Muscle layer of duodenum (tissue), 2 donors: Measurements from ENCODE around the gene AIDA.
"Not testable (repeated sequence)": the region's sequence is repeated elsewhere in the genome, so short reads cannot be mapped to it uniquely, and the experiment has no call there.

Experiments used
- H3K27ac ChIP-seq: one replicate; pipeline ENCODE4 v1.7.0; 2013; ENCODE audit warnings: mild to moderate bottlenecking, low read length
- H3K27me3 ChIP-seq: one replicate; pipeline ENCODE4 v1.7.0; 2013; ENCODE audit warnings: low read depth, mild to moderate bottlenecking, control low read depth, low read length
- H3K36me3 ChIP-seq, 2 donors: one replicate each; pipeline ENCODE4 v1.7.0; 2013; ENCODE audit warnings: low read length in 2 of 2, control low read depth in 1 of 2, mild to moderate bottlenecking in 1 of 2; ENCODE audit not compliant: insufficient read depth in 2 of 2, control insufficient read depth in 1 of 2
- H3K4me1 ChIP-seq, 2 donors: one replicate each; pipeline ENCODE4 v1.7.0; 2013; ENCODE audit warnings: low read length in 2 of 2, mild to moderate bottlenecking in 2 of 2, control low read depth in 1 of 2, moderate library complexity in 1 of 2; ENCODE audit not compliant: insufficient read depth in 2 of 2, control insufficient read depth in 1 of 2
- H3K4me3 ChIP-seq, 2 donors: one replicate each; pipeline ENCODE4 v1.7.0; 2013; ENCODE audit warnings: low read length in 2 of 2, low read depth in 1 of 2, mild to moderate bottlenecking in 1 of 2
- H3K9me3 ChIP-seq, 2 donors: one replicate each; pipeline ENCODE4 v1.7.0; 2013; ENCODE audit warnings: low read length in 2 of 2, control low read depth in 1 of 2, mild to moderate bottlenecking in 1 of 2; ENCODE audit not compliant: control insufficient read depth in 1 of 2
- donor health status: healthy.

AIDA gene

DNA sequence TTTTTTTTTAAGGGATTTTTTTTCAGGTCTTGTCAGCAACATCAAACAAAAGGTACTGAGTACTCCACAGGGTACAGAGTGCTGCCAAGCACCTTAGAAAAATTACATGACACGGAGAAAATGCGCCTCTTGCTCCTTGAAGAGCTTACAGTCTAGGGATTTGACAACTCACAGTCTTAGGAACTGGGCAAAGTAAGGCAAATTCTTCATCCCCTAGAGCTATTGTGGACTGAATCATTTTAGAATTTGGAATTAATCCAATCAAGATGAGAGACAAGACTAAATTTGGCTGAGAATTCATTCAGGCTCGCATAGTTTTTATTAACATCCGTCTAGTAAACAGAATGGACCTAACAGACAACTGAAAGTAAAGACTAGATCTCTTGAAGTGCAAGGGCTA is 44.1 kb downstream of the AIDA start:
- H3K4me1 ChIP-seq, H3K27ac ChIP-seq, H3K9me3 ChIP-seq, H3K4me3 ChIP-seq, H3K27me3 ChIP-seq: not testable (repeated sequence)
- peaks cover 46 to 54% of the 10 kb centered on the region in 2 donors for H3K36me3 ChIP-seq

DNA sequence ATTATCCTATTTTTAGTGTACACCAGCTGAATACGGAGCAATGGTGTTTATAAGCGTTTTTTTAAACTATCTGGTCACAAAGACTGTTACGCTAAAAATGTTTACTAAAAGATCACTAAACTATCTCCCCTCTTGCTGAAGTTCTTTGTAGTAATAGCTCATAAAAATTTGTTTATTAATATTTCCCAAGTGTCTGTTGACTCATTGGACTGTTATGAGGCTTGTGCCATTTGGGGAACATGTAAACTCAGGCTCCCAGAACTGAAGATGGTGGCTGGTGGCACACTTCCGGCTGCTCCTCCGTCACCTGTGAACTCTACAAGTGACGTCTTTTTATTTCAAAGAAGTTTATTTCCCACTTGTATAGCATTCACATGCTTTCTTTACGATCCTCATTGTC is 46.3 kb downstream of the AIDA start:
- H3K36me3 ChIP-seq, result peaks cover 55 to 61% of the 10 kb centered on the region in 2 donors

GRCh38 chr1:222663431-222663934 is 48.8 kb downstream of the AIDA start:
- H3K4me1 ChIP-seq, result no peaks in the 10 kb centered on the region
- no peak overlapping the region for H3K27ac ChIP-seq
- H3K27me3 ChIP-seq, result no peaks in the 10 kb centered on the region
- H3K9me3 ChIP-seq, result no peaks in the 10 kb centered on the region
- H3K36me3 ChIP-seq, result peaks cover 73 to 74% of the 10 kb centered on the region in 2 donors
- no peak overlapping the region for H3K4me3 ChIP-seq

More for the DNA sequence above, 46.3 kb downstream of the AIDA start:
- H3K27ac ChIP-seq, result peak overlapping the region; percentile 24
- H3K4me3 ChIP-seq, result no peak overlapping the region
- H3K27me3 ChIP-seq, result no peaks in the 10 kb centered on the region
- no peaks in the 10 kb centered on the region for H3K4me1 ChIP-seq
- no peaks in the 10 kb centered on the region for H3K9me3 ChIP-seq

DNA sequence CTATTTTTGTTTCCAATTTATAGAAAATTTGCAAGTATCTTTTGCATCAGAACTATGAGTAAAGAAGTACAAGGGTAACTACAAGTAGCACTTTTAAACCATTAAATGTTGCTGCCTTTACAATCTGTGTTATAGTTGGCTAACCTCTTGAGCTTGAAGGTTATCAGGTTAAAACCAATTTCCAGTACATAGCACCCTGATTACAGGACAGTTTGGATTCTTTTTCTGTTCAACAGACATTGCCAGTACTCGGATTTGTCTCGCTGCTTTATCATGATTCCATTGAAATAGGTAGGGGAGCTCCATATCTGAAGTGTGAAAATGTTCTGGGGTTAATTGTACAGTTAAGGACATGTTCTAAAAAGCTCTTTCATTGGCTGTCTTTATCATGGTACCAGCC is 54.4 kb downstream of the AIDA start:
- Histone ChIP-seq H3K27me3 (no peaks in the 10 kb centered on the region), H3K4me1 (no peaks in the 10 kb centered on the region), H3K9me3 (no peaks in the 10 kb centered on the region), H3K4me3 (no peak overlapping the region), H3K36me3 (peaks cover 77 to 82% of the 10 kb centered on the region in 2 donors), H3K27ac (no peak overlapping the region)

GRCh38 chr1:222656391-222657155 is 55.7 kb downstream of the AIDA start:
- Histone ChIP-seq H3K4me1 (no peaks in the 10 kb centered on the region), H3K27me3 (no peaks in the 10 kb centered on the region), H3K9me3 (no peaks in the 10 kb centered on the region), H3K4me3 (no peak overlapping the region), H3K36me3 (peaks cover 77 to 82% of the 10 kb centered on the region in 2 donors), H3K27ac (no peak overlapping the region)

DNA sequence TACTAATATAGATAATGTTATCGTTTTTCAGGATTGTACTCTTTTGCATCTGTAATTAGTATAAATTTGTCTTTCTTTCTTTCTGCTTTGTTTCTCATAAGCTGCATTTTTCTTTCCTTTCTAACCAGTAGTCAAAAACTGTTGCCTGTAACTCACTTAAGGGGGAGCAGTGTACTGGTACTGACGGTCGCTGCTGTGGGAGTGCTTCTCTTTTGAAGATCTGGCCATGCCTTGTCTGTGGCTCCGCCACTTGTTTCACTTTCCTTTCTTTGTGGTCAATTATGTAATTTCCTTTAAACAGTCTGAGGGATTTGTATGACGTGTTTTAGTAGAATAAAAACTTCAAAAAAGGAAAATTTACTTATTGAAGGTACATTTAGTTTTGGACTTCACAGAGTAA is 57.4 kb downstream of the AIDA start:
- Histone ChIP-seq H3K36me3 (peaks cover 71 to 79% of the 10 kb centered on the region in 2 donors), H3K9me3 (no peaks in the 10 kb centered on the region), H3K27ac (no peak overlapping the region), H3K4me1 (no peaks in the 10 kb centered on the region), H3K4me3 (peak overlapping the region in 1 of 2 donors; percentile 16), H3K27me3 (no peaks in the 10 kb centered on the region)

DNA sequence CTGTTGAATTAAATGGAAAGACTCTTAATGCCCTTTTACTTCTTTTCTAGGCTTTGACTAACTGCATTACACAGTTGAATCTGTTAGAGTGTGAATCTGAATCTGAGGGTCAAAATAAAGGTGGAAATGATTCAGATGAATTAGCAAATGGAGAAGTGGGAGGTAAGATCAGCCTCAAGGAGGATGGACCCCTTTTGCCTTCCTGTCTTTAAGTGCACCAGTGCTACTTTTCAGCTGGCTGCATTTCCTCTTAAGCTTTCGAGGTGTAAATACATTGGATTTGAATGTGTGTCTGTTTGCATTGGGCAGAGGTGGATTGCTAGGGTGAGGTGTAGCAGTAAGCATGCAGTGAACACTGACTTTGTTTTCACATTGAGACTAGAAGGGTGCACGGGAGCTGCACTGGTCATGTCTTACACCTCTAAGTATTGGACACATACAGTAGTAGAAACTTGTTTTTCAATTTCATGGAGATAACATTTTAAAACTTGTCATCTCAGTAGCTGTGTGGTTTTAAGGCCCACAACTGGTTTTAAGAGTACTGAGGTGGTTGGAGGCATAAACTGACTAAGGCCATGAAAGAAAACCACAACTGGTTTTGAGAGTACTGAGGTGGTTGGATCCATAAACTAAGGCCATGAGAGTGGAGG is 59.0 kb downstream of the AIDA start:
- Histone ChIP-seq H3K4me1 (no peaks in the 10 kb centered on the region), H3K27ac (peak overlapping the region; percentile 3), H3K9me3 (no peaks in the 10 kb centered on the region), H3K36me3 (peaks cover 58 to 65% of the 10 kb centered on the region in 2 donors), H3K27me3 (no peaks in the 10 kb centered on the region), H3K4me3 (no peak overlapping the region)

GRCh38 chr1:222652676-222653075 is 59.6 kb downstream of the AIDA start:
- no peaks in the 10 kb centered on the region for H3K27me3 ChIP-seq
- H3K9me3 ChIP-seq, result no peaks in the 10 kb centered on the region
- H3K4me3 ChIP-seq, result no peak overlapping the region
- H3K27ac ChIP-seq, result no peak overlapping the region
- peaks cover 51 to 59% of the 10 kb centered on the region in 2 donors for H3K36me3 ChIP-seq
- H3K4me1 ChIP-seq, result no peaks in the 10 kb centered on the region

DNA sequence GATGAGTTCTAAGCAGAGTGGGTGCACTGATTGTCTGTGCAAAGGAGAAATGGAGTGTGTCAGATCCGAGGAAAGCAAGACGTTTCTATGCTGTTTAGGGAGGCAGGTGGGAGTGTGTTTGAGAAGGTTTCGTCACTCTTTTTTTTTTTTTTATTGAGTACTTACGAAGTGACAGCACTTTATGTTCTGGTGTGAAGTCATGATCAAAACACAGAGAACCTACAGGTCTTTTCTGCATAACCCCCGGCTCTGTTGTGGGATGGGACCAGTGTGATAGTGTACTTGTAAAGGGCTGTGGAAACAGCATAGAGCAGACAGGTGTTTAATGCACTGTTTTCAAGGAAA is 67.7 kb downstream of the AIDA start:
- peaks cover 7 to 9% of the 10 kb centered on the region in 2 donors for H3K4me1 ChIP-seq
- H3K9me3 ChIP-seq, result no peaks in the 10 kb centered on the region
- peak overlapping the region; percentile 99 for H3K27ac ChIP-seq
- H3K36me3 ChIP-seq, result no peaks in the 10 kb centered on the region
- H3K4me3 ChIP-seq, result peak overlapping the region; percentile 95 to 99
- no peaks in the 10 kb centered on the region for H3K27me3 ChIP-seq

- no peaks in the 10 kb centered on the region for H3K36me3 ChIP-seq
- H3K27ac ChIP-seq, result peak overlapping the region; percentile 99
- H3K4me1 ChIP-seq, result peaks cover 7 to 9% of the 10 kb centered on the region in 2 donors
- peak overlapping the region; percentile 95 to 99 for H3K4me3 ChIP-seq
- no peaks in the 10 kb centered on the region for H3K27me3 ChIP-seq
- no peaks in the 10 kb centered on the region for H3K9me3 ChIP-seq
These were observed 68.2 kb downstream of the AIDA start for GRCh38 chr1:222643938-222644635.

- no peaks in the 10 kb centered on the region for H3K27me3 ChIP-seq
- peak overlapping the region; percentile 95 to 99 for H3K4me3 ChIP-seq
- H3K9me3 ChIP-seq, result no peaks in the 10 kb centered on the region
- no peaks in the 10 kb centered on the region for H3K36me3 ChIP-seq
- H3K4me1 ChIP-seq, result peaks cover 7 to 9% of the 10 kb centered on the region in 2 donors
- H3K27ac ChIP-seq, result peak overlapping the region; percentile 99
These were observed 68.7 kb downstream of the AIDA start for GRCh38 chr1:222643606-222643937.
